T47D (cell line): ENCODE data around the gene MATCAP1.

Source experiments
- DNase-seq, 2 experiments: peaks; one replicate each; pipeline versions ENCODE4 v3.0.0 to v3.0.0-alpha.2; 2011 to 2012; ENCODE audit warnings: low read depth in 1 of 2, low spot score in 1 of 2
- JUND ChIP-seq: IDR thresholded peaks from 2 replicates; pipeline ENCODE4 v1.6.1; 2012; ENCODE audit warnings: low read depth
- in situ Hi-C: cut with HindIII; loops from 2 replicates; pipeline ENCODE4 v1.10.0; 2016; ENCODE audit warnings: low sequenced_read_pairs, low pct_unique_long_range_greater_than_20kb

MATCAP1 gene

GRCh38 chr16:67191995-67192681 lies 8.4 kb upstream of the MATCAP1 start, which contains the start of gene E2F4:
Gene E2F4, plus strand, starts transcription at chr16:67192155. Its CDS starts 73 bp downstream, at chr16:67192228.
- TF ChIP-seq JUND = no peak
- in situ Hi-C loops = no loop called here
- peak; percentile 88 to 95 for DNase-seq

GRCh38 chr16:67191411-67191994 lies 7.7 kb upstream of the MATCAP1 start:
- no peak for TF ChIP-seq JUND
- in situ Hi-C loops = no loop called here
- DNase-seq = no peak

GRCh38 chr16:67190448-67191399 lies 7.0 kb upstream of the MATCAP1 start:
- TF ChIP-seq JUND = no peak
- no peak for DNase-seq
- in situ Hi-C loops = no loop called here

GRCh38 chr16:67190041-67190440 lies 6.3 kb upstream of the MATCAP1 start, which contains the start of gene EXOC3L1:
Gene EXOC3L1, minus strand, starts transcription at chr16:67190136. Its CDS starts 460 bp downstream, at chr16:67189676.
- TF ChIP-seq JUND = no peak
- in situ Hi-C loops = no loop called here
- no peak for DNase-seq

GRCh38 chr16:67188798-67189197 lies 5.0 kb upstream of the MATCAP1 start:
- no peak for DNase-seq
- TF ChIP-seq JUND = no peak
- in situ Hi-C loops = no loop called here

GRCh38 chr16:67188323-67188722 lies 4.6 kb upstream of the MATCAP1 start:
- no peak for TF ChIP-seq JUND
- no peak for DNase-seq
- in situ Hi-C loops = no loop called here

GRCh38 chr16:67187175-67187890 lies 3.6 kb upstream of the MATCAP1 start:
- TF ChIP-seq JUND = no peak
- no peak for DNase-seq
- in situ Hi-C loops = no loop called here

- no peak for TF ChIP-seq JUND
- no peak for DNase-seq
- in situ Hi-C loops = no loop called here
These were observed 2.8 kb upstream of the MATCAP1 start for GRCh38 chr16:67186550-67186950.

GRCh38 chr16:67185651-67186134 lies 1.9 kb upstream of the MATCAP1 start:
- DNase-seq = no peak
- in situ Hi-C loops = no loop called here
- TF ChIP-seq JUND = no peak

- DNase-seq = peak; percentile 63 to 92
- in situ Hi-C loops = no loop called here
- no peak for TF ChIP-seq JUND
These were observed 1.4 kb upstream of the MATCAP1 start for GRCh38 chr16:67184995-67185650.

GRCh38 chr16:67184453-67184994 lies 761 bp upstream of the MATCAP1 start:
- in situ Hi-C loops = no loop called here
- DNase-seq = peak in 1 of 2 experiments; percentile 39
- no peak for TF ChIP-seq JUND
